ENCODE data around the gene MAP10. TPM values are rescaled to one million over a fixed set of nuclear protein-coding genes. Genes with fewer than 3 reads are reported as not detected.
"Not testable (repeated sequence)": the region's sequence is repeated elsewhere in the genome, so short reads cannot be mapped to it uniquely, and the experiment has no call there.

MAP10 gene
- total RNA-seq, 2 donors from 2014 or later: 1.9 to 2.8 TPM

DNA sequence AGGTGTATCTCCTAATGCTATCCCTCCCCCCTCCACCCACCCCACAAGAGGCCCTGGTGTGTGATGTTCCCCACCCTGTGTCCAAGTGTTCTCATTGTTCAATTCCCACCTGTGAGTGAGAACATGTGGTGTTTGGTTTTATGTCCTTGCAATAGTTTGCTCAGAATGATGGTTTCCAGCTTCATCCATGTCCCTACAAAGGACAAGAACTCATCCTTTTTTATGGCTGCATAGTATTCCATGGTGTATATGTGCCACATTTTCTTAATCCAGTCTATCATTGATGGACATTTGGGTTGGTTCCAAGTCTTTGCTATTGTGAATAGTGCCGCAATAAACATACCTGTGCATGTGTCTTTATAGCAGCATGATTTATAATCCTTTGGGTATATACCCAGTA lies 19.6 kb upstream of the MAP10 start:
- not testable (repeated sequence) for H3K27ac Mint-ChIP-seq; DNase-seq (ENCODE audit: low spot score); H3K4me1 Mint-ChIP-seq (ENCODE audit: low read depth in 2 of 2); H3K9me3 Mint-ChIP-seq; H3K36me3 Mint-ChIP-seq; H3K4me3 Mint-ChIP-seq; ATAC-seq; H3K27me3 Mint-ChIP-seq

DNA sequence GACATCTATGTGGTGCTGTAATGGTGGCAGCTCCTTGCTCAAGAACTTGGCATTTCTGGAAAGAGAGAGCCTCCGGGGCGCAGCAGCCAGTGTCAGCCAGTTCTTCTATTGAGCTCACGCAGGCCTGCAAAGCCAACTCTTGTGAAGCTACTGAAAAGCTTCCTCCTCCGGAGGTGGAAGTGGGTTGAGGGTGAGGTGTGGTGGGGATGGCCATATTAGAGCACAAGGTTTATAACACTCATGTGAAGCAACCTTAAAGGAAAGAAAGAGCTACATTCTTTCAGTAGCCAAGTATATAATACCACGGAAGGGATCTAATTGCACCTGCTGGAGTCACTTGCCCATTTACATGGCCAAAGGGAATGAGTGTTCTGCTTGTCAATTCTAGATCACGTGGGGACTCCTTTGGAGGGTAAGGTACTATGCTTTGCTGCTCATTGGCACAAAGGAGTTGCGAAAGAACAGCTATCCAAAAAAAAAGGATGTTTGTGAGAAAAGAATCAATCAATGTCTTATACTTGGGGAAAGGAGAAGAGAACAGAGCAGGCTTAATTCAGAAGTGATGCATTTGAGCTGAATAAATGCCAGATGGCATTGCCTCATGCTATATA lies 18.3 kb upstream of the MAP10 start:
- no peak for DNase-seq (ENCODE audit: low spot score)
- no peaks in the 10 kb centered on the region for H3K9me3 Mint-ChIP-seq
- H3K27me3 Mint-ChIP-seq: no peaks in the 10 kb centered on the region
- H3K4me1 Mint-ChIP-seq (ENCODE audit: low read depth in 2 of 2): peaks cover 5 to 6% of the 10 kb centered on the region in 2 donors
- H3K4me3 Mint-ChIP-seq: peak overlapping the region; percentile 19
- peak; percentile 79 to 81 for ATAC-seq
- peak overlapping the region in 1 of 2 donors; percentile 42 for H3K27ac Mint-ChIP-seq
- no peaks in the 10 kb centered on the region for H3K36me3 Mint-ChIP-seq

DNA sequence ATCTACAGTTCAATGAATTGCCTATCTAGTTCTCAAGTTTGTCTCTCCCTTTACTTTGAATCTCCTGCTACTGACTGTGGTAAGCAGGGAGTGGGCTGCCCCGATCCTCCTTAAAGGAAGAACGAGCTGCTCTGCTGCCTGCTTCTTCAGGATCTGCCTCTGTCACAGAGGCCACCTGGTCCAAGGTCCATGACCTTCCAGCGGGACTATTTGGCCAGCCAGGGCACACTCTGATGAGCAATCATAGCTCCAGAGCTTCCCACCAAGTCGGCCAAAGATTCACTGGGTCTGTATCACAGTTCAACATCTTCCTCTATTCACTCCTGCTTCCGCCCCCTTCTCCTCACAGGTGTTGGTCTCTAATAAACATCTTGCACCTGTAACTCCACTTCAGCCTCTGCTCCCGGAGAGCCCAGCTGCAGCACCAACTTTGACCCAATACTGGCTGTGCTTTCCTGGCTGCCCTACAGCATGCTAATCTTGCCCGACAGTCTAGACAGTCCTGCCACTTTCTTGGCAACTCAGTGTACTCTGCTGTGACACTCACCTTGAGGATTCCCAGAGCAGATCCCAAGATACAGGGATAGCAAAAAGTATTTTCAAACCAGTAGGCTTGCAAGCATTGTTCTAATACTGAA lies 16.9 kb upstream of the MAP10 start:
- peaks cover 0 to 5% of the 10 kb centered on the region in 2 donors for H3K27me3 Mint-ChIP-seq
- DNase-seq (ENCODE audit: low spot score): no peak
- H3K4me3 Mint-ChIP-seq: no peak overlapping the region
- peaks cover 12 to 13% of the 10 kb centered on the region in 2 donors for H3K4me1 Mint-ChIP-seq (ENCODE audit: low read depth in 2 of 2)
- no peaks in the 10 kb centered on the region for H3K36me3 Mint-ChIP-seq
- no peak for ATAC-seq
- H3K27ac Mint-ChIP-seq: no peak overlapping the region
- H3K9me3 Mint-ChIP-seq: no peaks in the 10 kb centered on the region

DNA sequence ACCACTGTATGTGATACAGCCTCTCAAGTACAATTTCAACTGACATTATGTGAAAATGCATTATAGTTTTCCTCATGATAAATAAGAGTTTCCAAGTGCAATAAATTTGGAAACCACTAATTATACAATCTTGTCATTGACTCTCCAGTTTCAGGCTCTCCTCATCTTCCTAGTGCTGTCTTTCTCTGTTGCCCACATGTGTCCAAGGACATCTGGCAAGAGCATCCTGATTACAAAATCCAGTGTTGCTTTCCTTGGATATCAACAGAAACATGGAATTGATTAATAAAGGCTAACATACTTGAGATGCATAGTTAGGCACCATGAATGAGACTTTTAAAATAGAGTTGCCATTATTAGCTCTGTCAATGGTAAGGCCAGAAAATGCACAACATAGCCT lies 15.6 kb upstream of the MAP10 start:
- ATAC-seq (no peak), DNase-seq (ENCODE audit: low spot score) (no peak)
- Mint-ChIP-seq H3K4me1 (ENCODE audit: low read depth in 2 of 2) (peaks cover 18 to 19% of the 10 kb centered on the region in 2 donors), H3K4me3 (no peak overlapping the region), H3K9me3 (no peaks in the 10 kb centered on the region), H3K27me3 (peaks cover 5% of the 10 kb centered on the region in 2 donors), H3K36me3 (no peaks in the 10 kb centered on the region), H3K27ac (no peak overlapping the region)

DNA sequence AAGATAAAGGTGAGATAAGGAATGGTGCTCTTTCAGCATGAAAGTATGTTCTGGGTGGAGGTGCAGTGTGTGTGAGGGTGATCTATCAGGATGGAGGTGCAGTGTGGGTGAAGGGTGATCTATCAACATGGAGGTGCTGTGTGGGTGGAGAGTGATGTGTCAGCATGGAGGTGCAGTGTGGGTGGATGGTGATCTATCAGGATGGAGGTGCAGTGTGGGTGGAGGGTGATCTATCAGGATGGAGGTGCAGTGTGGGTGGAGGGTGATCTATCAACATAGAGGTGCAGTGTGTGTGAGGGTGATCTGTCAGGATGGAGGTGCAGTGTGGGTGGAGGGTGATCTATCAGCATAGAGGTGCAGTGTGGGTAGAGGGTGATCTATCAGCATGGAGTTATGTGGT lies 12.3 kb upstream of the MAP10 start:
- Mint-ChIP-seq H3K4me3 (no peak overlapping the region), H3K9me3 (no peaks in the 10 kb centered on the region), H3K27me3 (peaks cover 5 to 7% of the 10 kb centered on the region in 2 donors), H3K36me3 (no peaks in the 10 kb centered on the region), H3K4me1 (ENCODE audit: low read depth in 2 of 2) (peaks cover 12 to 14% of the 10 kb centered on the region in 2 donors), H3K27ac (peak overlapping the region in 1 of 2 donors; percentile 1)
- no peak for ATAC-seq
- no peak for DNase-seq (ENCODE audit: low spot score)

DNA sequence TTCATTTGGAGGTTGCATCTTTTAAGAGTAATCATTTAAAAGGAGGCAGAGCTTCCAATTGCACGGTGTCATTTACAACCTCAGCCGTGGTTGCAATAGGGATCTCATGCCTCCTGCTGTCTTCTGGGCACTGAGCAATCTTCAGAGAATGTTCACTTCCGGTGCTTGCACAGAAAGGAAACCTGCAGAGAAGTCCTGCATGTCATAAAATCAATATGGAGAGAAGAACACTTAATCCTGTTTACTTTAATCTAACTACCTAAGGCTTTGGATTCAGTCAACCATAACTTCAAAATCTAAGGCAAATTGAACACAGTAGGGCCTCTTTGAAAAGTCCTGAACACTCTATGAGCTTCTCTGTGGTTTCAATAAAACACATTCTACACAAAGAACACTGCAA lies 11.3 kb upstream of the MAP10 start:
- Mint-ChIP-seq H3K4me3 (no peak overlapping the region), H3K27ac (no peak overlapping the region), H3K9me3 (no peaks in the 10 kb centered on the region), H3K4me1 (ENCODE audit: low read depth in 2 of 2) (peaks cover 12 to 14% of the 10 kb centered on the region in 2 donors), H3K36me3 (no peaks in the 10 kb centered on the region), H3K27me3 (peaks cover 5 to 7% of the 10 kb centered on the region in 2 donors)
- ATAC-seq (no peak), DNase-seq (ENCODE audit: low spot score) (no peak)

DNA sequence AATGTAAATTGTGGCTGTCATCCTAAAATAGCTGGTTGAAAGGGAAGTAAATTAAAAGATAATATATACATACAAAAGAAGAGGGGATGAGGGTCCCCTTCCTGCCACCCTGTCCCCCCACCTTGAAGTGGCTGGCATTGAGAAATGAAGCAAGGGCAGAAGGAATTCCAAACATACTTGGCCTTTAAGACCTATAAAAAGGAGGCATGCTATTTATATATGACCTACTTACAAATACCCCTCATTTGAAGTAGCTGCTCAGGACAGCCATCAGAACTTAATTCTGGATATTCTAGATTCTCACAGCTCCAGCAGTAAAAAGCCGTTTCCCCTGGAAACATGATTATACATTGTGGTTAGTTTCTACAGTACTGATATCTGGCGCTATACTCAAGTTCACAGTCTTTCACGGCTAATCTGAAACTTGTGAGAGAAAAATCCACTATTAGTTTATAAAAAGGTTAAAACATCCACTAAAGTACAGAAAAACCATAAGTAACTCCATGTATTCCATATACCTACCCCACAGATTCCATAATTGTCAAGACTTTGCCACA lies 9.6 kb upstream of the MAP10 start:
- Mint-ChIP-seq H3K4me1 (ENCODE audit: low read depth in 2 of 2) (peaks cover 12 to 14% of the 10 kb centered on the region in 2 donors), H3K36me3 (no peaks in the 10 kb centered on the region), H3K27ac (no peak overlapping the region), H3K4me3 (no peak overlapping the region), H3K27me3 (peaks cover 7 to 15% of the 10 kb centered on the region in 2 donors), H3K9me3 (no peaks in the 10 kb centered on the region)
- no peak for DNase-seq (ENCODE audit: low spot score)
- no peak for ATAC-seq

DNA sequence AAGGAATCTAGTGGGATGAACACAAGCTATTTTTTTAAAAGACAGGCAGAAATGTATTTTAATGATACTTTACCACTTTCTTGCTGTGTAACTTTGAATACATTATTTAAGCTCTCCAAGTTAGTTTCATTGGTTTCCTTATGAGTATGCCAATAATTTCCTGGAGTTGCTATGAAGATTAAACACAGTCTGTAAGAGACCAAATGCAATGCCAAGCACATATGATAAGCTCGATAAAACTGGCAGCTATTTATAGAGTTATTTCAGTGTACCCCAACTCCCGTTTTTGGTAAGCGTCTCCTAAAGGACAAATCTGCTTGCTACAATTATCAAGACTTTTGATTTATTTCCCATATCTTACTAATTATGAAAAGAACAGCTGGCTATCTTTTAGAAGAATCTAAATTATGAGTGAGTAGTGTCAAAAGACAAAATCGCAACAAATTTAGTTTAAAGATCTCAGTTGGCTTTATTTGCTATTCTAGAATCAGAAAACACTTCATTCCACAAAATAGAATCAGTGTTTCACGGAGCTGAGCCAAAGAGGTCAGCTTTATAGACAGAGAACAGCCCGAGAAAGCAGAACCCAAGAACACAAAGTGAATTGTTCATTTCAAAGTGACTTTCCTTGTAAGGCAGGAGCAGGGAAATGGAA lies 7.2 kb upstream of the MAP10 start:
- ATAC-seq (no peak), DNase-seq (ENCODE audit: low spot score) (no peak)
- peaks cover 9 to 10% of the 10 kb centered on the region in 2 donors for H3K4me1 Mint-ChIP-seq (ENCODE audit: low read depth in 2 of 2)
- no peaks in the 10 kb centered on the region for H3K9me3 Mint-ChIP-seq
- no peaks in the 10 kb centered on the region for H3K36me3 Mint-ChIP-seq
- peaks cover 15 to 31% of the 10 kb centered on the region in 2 donors for H3K27me3 Mint-ChIP-seq
- H3K27ac Mint-ChIP-seq: no peak overlapping the region
- H3K4me3 Mint-ChIP-seq: no peak overlapping the region

DNA sequence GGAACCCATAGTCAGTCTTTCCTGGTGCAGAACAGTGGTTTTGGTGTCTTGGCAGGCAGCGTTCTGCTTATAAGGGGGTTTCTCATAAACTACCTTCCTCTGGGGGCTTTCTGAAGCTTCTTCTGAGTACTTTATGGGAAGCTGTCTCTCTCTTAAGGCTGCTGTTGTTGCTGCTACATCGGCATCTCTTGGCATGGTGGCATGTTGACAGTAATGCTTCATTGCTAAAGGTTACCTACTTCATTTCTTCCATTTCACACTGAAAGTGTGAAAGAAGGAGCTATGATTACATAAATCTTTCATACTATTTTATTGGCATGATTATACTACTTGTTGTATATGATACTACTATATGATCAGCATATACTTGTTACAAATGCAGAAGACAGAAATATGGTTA lies 6.3 kb upstream of the MAP10 start:
- no peak for ATAC-seq
- Mint-ChIP-seq H3K4me1 (ENCODE audit: low read depth in 2 of 2) (peaks cover under 1 to 2% of the 10 kb centered on the region in 2 donors), H3K4me3 (no peak overlapping the region), H3K27ac (no peak overlapping the region), H3K9me3 (no peaks in the 10 kb centered on the region), H3K27me3 (peaks cover 13 to 31% of the 10 kb centered on the region in 2 donors), H3K36me3 (no peaks in the 10 kb centered on the region)
- DNase-seq (ENCODE audit: low spot score): no peak

DNA sequence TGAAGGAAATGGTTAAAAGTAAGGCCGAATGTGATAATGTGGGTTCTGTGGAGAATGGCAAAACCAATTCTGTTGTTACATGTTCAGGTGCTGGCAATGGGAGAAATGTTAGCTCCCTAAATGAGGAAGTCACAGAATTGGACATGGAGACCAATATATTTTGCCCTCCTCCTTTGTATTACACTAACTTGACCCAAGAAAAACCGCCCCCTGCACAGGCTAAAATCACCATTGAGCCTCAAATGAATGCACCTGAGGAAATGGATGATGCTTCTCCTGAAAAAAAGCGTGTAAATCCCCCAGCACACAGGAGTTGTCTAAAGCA lies 932 bp downstream of the MAP10 start:
- H3K4me3 Mint-ChIP-seq: peak overlapping the region; percentile 75
- H3K27ac Mint-ChIP-seq: peak overlapping the region; percentile 38 to 91
- ATAC-seq (no peak), DNase-seq (ENCODE audit: low spot score) (no peak)
- peaks cover 10% of the 10 kb centered on the region in 2 donors for H3K27me3 Mint-ChIP-seq
- H3K36me3 Mint-ChIP-seq: peaks cover 6% of the 10 kb centered on the region
- no peaks in the 10 kb centered on the region for H3K9me3 Mint-ChIP-seq
- H3K4me1 Mint-ChIP-seq (ENCODE audit: low read depth in 2 of 2): peaks cover 20 to 21% of the 10 kb centered on the region in 2 donors

DNA sequence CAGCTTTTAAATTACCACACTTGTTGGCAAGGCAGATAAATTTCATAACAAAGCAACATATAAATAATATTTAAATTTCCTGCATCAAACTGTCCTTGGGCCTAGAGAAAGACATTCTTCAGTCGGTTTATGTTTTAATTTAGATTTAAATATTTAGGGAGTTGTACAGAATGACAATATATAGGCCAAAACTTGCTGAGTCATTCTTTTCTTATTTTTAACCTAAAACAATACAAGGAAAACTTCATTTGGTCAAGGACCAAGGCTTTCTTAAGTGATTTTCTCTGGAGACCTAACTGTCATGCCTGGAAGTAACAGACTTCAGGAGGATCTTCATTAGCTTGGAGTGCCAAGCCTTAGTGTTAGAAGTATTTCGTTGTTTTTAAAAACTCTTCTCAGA lies 5.6 kb downstream of the MAP10 start:
- DNase-seq (ENCODE audit: low spot score): no peak
- no peak overlapping the region for H3K4me3 Mint-ChIP-seq
- no peak for ATAC-seq
- peaks cover 8 to 9% of the 10 kb centered on the region in 2 donors for H3K4me1 Mint-ChIP-seq (ENCODE audit: low read depth in 2 of 2)
- H3K36me3 Mint-ChIP-seq: peaks cover 6% of the 10 kb centered on the region
- H3K27me3 Mint-ChIP-seq: no peaks in the 10 kb centered on the region
- H3K9me3 Mint-ChIP-seq: peaks cover 8% of the 10 kb centered on the region
- H3K27ac Mint-ChIP-seq: no peak overlapping the region

DNA sequence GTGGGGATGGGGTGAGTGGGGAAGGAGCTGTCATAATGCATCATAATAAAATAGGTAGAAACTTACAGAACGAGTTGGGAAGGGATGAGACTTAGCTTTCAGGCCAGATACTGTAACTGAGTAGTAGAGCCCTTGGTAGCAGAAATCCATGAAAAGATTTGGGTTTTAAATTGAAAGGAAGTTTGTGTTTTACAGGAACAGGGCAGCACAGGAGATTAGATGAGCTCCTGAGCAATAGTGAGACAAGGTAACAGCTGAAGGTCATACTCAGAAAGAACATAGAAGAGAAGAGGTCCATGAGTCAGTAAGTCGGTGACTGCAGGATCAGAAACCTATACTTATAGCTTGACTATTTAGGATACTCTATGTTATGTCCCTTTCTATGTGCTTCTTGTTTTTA lies 7.3 kb downstream of the MAP10 start:
- Mint-ChIP-seq H3K9me3 (peaks cover 8% of the 10 kb centered on the region), H3K27ac (no peak overlapping the region), H3K36me3 (no peaks in the 10 kb centered on the region), H3K4me3 (no peak overlapping the region), H3K27me3 (no peaks in the 10 kb centered on the region), H3K4me1 (ENCODE audit: low read depth in 2 of 2) (no peaks in the 10 kb centered on the region)
- no peak for ATAC-seq
- no peak for DNase-seq (ENCODE audit: low spot score)

DNA sequence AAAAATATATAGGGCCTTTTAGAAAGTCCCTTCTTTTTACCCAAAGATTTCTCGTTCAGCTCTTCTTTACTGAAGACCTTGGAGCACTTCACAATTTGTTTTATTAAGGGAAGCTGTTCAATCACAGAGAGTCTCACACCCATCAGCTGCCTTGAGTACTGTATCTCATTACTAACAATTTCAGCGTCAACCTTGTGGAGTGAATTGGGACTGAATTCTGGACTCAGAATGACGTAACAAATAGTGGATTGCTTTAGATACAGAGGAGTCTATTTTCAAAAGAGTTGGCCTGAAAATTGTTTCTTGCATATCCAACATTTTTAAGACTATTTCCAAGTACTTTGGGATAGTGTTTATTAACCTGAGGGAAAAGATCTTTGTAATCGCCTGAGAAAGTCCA lies 7.9 kb downstream of the MAP10 start:
- no peak for ATAC-seq
- Mint-ChIP-seq H3K4me1 (ENCODE audit: low read depth in 2 of 2) (no peaks in the 10 kb centered on the region), H3K4me3 (no peak overlapping the region), H3K27ac (no peak overlapping the region), H3K9me3 (peaks cover 8% of the 10 kb centered on the region), H3K27me3 (peaks cover 0 to 3% of the 10 kb centered on the region in 2 donors), H3K36me3 (no peaks in the 10 kb centered on the region)
- DNase-seq (ENCODE audit: low spot score): no peak

DNA sequence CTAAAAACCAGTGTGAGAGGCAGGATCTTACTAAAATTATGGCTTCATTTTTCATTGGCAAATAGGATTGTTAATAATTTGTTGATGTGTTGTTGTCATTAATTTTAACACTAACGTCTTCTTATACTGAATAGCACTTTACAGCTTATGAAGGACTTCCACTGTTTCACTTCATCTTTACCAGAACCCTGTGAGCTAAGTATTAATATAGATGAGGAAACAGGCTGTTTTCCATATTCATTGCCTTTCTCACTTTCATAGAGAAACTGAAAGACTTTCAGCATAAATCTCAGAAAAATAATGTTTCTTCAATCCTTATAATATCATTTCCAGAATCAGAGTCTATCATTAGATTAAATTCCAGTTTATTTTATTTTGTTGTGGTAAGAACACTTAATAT lies 8.5 kb downstream of the MAP10 start:
- Mint-ChIP-seq H3K27ac (no peak overlapping the region), H3K4me3 (no peak overlapping the region), H3K9me3 (peaks cover 8% of the 10 kb centered on the region), H3K27me3 (peaks cover 0 to 3% of the 10 kb centered on the region in 2 donors), H3K4me1 (ENCODE audit: low read depth in 2 of 2) (no peaks in the 10 kb centered on the region), H3K36me3 (no peaks in the 10 kb centered on the region)
- no peak for ATAC-seq
- no peak for DNase-seq (ENCODE audit: low spot score)
